HG03039 (cell line): ENCODE measurements around the gene RAB11FIP4.

ENCODE experiments used
- ATAC-seq: cut with Tn5 transposase; IDR thresholded peaks from one replicate; pipeline ENCODE4 v1.9.1; 2021; ENCODE audit warnings: mild to moderate bottlenecking, moderate library complexity; ENCODE audit not compliant: unreplicated experiment

The RAB11FIP4 gene

GRCh38 chr17:31561469-31562375 lies 170.2 kb downstream of the RAB11FIP4 start:
- ATAC-seq = no peak

DNA sequence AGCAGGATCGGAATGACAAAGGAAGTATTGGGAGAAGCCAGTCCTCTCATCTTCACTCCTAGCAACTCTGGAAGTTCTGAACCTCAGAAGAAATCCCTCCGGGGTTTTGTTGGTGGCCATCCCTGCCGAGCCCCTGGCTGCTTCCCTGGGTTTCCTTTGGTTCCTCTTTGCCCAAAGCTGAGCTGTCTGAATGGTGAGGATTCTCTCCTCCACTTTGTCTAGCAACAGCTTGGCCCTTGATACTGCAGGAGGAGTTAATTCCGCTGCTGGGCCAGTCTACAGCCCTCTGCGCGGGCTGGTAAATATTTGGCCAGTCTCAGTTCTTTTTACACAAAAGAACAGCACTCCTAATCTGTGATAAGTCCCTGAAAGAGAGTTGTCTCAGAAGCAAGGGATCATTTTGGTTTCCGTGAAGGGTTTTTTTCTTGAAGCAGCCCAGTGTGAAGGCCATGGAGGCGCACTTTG lies 170.9 kb downstream of the RAB11FIP4 start:
- no peak for ATAC-seq

- ATAC-seq = no peak
Measured at GRCh38 chr17:31564291-31564690, 172.8 kb downstream of the RAB11FIP4 start.

DNA sequence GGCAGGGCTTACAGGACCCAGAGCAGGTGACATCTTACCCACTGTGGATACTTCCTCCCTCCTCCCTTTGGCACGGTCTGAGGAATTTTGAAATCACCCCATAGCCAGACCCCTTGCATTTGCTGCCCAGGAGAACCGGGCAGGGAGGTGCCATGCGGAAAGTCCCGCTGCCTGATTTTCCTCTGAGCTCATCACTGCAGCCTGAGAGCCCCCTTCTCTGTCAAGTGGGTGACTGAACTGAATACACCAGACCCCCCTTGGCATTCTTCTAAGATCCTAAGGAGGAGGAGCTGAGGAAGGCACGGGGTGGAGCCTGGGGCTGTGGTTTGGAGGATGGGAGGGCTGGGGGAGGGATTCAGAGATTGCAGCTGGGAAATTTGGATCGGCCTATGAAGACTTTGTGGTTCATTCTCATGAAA lies 173.4 kb downstream of the RAB11FIP4 start:
- ATAC-seq = no peak

- ATAC-seq = no peak
Measured at GRCh38 chr17:31565652-31566051, 174.2 kb downstream of the RAB11FIP4 start.

GRCh38 chr17:31566247-31566991 lies 174.9 kb downstream of the RAB11FIP4 start:
- ATAC-seq = no peak

DNA sequence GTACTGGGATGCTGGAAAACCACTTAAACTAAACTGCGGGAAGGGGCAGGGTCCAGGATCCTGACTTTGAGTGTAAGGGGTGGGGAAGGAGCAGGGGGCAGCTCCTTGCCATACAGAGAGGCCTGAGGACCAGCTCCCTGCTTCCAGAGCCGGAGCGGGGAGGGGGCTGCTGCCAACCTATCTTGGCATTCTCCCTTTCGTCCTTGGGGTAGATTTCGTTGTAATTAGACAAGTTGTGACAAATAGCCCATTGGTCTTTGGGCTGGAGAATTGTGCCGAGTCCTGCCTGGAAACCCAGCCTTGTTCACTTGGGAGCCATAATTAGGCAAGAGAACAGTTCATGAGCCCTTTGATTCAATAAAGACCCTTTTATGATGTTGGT lies 175.5 kb downstream of the RAB11FIP4 start:
- ATAC-seq = no peak

- no peak for ATAC-seq
Measured at GRCh38 chr17:31568121-31568520, 176.6 kb downstream of the RAB11FIP4 start.

DNA sequence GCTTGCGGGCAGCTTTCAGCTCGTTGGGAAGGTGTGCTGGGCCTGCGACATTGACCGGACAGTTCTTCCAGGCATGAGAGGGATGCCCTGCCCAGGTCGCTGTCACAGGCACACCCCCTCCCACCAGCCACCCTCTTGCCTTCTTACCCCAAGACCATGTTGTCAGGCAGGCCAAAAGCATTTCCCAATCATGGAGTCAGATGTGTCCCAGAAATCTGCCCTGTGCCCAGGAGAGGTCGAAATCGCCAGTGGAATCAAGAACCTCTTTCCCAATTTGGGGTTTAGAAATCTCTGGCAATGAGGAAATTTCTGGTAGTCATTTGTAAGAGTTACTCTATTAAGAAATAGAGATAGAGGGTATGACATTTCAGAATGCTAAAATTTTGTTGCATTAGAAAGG lies 177.1 kb downstream of the RAB11FIP4 start:
- no peak for ATAC-seq

- ATAC-seq = no peak
Measured at GRCh38 chr17:31570231-31570630, 178.8 kb downstream of the RAB11FIP4 start.

- no peak for ATAC-seq
Measured at GRCh38 chr17:31570951-31571892, 179.7 kb downstream of the RAB11FIP4 start.

DNA sequence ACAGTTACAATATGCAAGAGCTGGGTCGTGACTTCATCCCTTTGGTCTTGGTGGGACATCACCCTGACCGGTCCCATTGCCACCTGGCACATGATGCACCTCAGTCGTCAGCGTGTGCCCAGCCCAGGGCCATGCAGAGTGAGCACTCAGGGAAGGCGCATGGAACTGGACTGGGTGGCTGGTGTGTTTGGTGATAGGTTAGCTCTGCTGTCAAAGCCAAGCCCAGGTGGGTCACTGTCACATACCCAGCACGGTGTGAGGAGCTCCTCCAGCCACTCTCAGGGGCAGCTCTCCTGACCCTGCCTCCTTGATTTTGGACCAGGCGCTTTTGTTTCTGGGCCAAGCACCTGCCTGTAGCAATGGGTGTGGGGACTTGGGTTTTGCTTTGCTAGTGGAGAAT lies 180.9 kb downstream of the RAB11FIP4 start:
- ATAC-seq = no peak

DNA sequence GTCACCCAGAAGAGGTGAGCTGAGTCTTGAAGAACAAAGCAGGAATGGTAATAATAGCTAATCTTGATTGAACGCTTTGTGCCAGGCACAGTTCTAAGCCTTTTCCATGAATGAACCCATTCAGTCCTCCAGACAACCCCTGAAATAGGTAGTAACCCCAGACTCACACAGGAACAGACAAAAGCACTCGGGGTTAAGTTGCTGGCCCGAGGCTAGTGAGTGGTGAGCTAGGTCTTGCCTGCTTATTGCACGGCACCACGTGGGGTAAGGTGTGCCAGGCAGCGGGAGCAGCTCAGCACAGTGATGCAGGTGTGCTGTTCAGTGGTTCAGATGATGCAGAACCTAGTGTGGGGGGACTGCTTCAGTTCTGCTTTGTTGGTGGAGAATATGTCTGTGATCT lies 181.6 kb downstream of the RAB11FIP4 start:
- no peak for ATAC-seq

- no peak for ATAC-seq
Measured at GRCh38 chr17:31573861-31574260, 182.4 kb downstream of the RAB11FIP4 start.

DNA sequence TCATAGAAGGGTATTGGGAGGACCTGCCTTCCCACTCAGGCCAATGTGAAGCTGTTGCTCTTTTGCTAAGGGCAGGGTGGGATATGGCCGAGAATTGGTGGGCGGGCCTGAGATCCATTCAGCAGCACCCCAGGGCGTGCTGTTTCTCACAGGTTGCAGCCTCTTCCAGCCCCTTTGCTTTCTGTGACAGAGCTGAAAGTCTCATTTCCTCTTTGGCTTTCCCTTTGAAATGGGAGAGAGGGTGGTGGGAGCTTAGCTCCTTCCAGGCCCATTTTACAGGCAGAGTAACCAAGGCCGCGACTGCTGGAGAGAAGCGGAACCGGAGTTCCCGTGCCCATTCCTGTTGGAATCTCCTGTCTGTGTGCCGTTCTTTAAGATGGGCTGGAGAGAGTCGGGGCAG lies 183.0 kb downstream of the RAB11FIP4 start:
- no peak for ATAC-seq

GRCh38 chr17:31575043-31575442 lies 183.6 kb downstream of the RAB11FIP4 start:
- no peak for ATAC-seq

DNA sequence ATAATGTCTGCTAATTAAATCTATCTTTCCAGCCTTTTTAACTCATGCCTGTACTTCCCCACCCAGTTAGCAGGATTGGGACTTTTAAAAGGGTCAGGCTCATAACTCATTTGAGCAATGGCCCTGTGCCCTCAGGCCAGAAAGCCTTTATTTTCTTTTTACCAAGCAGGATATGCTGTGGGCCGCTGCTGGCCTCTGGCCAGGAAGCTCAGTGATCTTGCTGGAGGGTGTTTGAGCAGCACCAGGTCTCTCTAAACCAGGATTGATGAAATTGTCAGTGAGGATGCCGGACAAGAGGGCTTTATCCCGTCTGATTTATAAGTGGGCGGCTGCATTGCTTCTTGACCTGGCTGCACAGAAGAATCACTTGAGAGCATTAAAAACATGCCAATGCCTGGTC lies 187.8 kb downstream of the RAB11FIP4 start:
- ATAC-seq = no peak

- no peak for ATAC-seq
Measured at GRCh38 chr17:31580316-31580705, 188.8 kb downstream of the RAB11FIP4 start.

- ATAC-seq = no peak
Measured at GRCh38 chr17:31580706-31581490, 189.4 kb downstream of the RAB11FIP4 start.

- no peak for ATAC-seq
Measured at GRCh38 chr17:31581491-31581890, 190.0 kb downstream of the RAB11FIP4 start.
